CD1c-positive myeloid dendritic cell (primary cell): ENCODE results near the gene ARHGEF17.

ENCODE experiments used
- DNase-seq: peaks from one replicate; pipeline ENCODE4 v3.0.0-alpha.2; 2016; ENCODE audit errors: extremely low spot score

Gene ARHGEF17

DNA sequence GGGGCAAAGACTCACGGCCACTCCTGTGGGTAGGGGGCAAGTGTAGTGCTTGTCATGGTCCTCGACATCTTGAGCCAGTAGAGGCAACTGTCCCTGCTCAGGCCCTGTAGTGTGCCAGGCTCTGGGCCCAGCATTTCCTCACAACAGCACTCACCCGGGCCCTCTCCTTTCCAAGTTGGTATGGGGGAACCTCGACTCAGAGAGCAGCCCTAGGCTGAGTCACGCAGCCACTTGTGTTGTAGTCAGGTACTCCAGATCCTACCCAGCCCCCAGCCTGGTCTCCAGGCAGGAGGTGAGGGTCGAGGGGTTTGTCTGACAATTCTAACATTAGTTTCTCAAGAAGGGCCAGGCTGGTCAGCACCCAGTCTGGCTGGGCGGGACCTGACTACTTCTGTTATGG, 72.3 kb downstream of the ARHGEF17 start:
- DNase-seq = peak; percentile 42

DNA sequence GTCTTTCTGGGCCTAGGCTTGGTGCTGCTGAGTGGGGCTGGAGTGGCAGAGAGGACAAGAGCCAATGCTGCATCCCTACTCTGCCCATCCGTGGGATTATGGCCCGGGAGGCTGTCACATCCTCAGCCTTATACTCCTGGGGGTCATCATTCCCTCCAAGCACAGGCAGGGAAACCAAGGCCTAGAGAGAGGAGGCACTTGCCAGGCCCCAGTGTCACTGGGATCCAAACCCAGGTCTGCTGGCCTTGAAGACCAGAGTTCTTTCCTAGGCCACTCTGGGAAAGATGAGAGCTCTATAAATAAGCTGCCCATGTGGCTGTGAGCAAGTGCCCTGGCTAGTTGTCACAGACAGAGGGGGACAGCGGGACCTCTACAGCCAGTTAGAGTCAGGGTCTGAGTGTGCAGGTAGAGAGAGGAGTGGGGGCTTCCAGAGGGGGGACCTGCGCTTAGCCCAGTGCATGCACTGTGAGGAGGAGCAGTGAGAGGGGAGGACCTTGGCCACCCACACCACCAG, 72.9 kb downstream of the ARHGEF17 start:
- no peak for DNase-seq

DNA sequence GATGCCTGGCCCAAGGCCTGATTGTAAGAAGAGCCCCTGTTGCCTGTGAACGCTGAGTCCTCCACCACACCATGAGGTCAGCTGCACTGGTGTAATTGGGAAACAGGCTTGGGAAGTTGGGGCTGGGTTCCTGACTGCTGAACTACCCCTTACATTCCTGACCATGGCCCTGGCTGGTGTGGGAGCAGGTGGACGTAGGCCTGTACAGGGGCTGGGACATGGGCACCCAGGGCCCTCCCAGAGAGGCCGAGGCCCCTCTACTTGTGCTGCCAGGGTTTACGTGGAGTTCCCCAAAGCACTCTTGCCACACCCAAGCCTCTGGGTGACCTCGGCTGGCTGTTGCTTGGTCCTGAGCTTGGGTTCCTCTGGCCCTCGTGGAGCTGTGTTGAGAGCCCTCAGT, 73.5 kb downstream of the ARHGEF17 start:
- peak; percentile 63 for DNase-seq

DNA sequence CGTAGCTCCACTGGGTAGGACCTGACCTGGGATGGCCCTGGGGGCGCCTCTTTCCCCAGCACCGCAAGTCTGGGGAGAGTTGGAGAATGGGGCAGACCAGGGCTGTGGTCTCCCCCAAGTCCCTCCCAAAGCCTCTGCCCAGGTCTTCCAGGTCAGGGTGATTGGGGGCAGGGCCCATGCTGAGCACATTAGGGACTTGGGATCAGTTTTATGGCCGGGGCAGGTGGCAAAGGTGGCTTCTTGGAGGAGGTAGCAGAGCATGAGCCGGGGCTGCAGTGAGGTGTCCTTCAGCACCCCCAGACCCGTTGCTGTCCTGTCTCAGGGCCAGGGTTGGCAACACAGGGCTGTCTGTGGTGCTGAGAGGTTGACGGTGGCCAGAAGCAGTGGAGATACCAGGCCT, 74.1 kb downstream of the ARHGEF17 start:
- no peak for DNase-seq

DNA sequence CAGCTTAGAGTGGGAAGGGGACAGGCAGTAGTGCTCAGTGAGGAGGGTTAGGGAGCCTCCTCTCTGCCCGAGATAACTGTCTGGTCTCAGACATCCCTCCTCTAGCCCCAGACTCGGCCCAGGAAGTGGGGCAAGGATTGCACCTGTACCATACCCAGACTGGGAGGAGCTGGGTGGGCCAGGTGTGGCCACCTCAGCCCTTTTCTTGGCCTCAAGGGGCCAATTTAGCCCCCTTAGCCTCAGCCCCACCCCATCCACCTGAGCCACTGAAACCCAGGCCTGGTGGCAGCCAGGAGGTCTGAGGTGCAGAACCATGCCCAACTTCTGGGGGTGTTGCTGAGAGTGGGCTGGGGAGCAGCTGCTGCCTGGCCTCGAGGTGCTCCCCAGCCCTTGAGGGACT, 74.7 kb downstream of the ARHGEF17 start:
- DNase-seq = no peak

DNA sequence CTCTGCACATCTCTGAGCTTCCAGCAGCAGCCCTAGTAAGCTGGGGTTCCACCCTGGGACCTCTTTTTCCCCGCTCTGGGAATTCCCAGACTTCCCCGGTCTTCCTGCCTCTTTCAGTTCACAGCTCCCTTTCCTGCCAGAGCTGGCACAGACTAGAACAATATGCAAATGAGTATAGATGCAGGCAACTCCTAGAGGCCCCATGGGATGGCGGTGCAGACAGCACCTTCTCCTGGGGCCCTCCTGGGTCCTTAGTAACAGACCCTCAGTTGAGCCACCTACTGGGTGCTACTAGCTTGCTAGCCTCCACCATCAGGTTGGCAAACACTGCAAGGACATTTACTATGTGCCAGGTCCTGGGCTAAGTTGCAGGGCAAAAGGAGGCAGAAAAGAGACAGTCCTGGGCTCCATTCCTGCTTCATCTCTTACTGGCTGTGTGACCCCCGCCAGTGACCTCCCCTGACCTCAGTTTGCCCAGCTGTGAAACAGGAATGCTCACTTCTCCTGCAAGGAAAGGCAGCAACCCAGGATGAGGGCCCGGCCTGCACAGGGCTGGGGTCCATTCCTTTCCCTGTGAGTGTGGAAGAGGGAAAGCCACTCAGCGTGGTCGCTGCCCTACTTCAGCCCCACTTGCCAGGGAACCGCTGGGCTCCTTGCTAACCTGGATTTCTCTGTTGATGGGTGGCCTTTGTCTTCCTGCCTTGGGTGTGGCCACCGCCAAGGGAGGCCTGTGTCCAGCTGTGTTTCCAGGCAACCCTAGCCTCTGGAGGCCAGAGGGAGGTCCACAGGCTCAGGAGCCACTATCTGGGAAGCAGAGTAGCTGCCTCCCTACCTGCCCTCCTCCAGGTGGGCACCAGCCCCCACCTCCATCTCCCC, 75.4 kb downstream of the ARHGEF17 start:
- DNase-seq = no peak

DNA sequence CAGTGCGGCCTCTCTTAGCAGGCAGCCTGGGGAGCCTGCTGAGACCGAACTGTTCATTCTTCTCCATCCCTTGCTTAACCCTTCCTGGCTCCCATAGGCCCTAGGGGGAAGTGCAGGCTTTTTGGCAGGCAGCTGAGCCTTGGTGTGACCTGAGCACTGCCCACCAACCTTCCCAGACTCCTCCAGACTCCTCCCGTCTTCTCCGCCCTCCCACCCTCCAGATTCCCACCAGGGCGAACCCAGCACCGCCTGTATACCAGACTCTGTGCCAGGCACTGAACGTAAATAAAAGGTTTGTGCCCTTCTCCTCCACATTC, 76.0 kb downstream of the ARHGEF17 start:
- peak; percentile 42 for DNase-seq

DNA sequence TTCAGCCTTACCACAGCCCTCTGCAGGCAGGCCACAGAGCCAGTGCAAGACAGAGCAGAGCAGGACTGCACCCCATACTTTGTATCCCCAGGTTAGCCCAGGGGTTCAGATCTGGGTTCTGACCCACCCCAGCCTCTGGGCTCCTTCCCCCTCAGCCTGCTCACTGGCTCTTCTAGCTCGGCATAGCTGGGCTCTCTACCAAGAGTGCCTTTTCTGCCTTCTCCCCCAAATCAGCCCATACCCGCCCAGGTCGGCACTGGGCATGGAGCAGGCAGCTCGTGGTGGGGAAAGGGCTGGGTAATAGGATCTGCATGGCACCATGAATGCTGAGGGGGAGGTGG, 76.4 kb downstream of the ARHGEF17 start:
- DNase-seq = no peak

DNA sequence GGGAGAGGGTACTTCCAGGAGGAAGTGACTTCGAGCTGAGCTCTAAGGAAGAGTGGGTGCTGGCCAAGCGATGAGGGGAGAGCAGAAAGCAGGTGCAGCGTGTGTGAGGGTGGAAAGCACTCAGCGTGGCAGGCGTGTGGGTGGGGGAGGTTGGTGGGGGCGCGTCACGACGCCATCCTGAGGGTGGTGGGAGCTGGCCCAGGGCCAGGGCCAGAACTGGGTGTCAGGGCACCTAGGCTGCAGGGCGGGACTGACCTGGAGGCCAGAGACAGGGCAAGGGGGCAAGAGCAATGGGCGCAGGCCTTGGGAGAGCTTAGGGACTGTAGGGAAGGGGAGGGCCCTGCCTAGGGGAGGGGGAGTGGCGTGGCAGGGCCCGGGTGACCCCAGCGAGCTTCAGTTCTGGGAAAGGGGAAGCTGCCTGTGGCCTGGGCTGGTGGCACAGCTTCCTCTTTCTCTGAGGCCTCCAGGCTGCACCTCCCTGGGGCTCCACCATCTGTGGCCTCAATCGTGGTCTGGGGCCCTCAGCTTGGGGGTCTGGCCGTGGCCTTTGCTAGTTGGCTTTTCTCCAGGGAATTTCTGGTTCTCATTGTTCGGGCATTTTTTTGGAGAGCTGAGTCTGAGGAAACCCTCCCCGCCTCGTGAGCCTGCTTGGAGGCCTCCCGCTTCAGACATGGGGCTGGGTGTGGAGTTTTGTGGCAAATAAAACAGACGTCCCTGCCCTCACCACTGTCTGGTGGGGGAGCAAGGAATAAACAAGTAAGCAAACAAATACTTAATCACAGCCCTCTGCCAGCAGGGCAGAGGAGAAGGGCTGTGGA, 77.0 kb downstream of the ARHGEF17 start:
- DNase-seq = peak; percentile 93

DNA sequence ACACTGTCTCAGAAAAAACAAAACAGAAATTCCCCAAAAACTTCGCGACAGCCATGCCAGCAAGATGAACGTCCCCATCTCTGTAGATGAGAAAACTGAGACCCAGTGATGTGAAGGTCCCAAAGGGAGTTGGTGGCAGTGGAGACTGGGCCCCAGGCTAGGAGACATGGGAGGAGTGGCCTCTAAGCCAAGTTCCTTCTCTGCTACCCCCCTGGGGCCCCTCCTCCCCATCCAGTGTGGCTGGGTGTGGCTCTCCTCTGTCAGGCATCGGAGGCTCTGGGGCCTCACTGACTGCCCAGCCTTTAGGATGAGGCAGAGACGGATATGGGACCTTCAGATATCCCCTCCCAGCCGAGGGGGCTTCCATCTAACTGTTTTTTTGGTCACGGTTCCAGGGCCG, 77.9 kb downstream of the ARHGEF17 start:
- DNase-seq = peak; percentile 68

DNA sequence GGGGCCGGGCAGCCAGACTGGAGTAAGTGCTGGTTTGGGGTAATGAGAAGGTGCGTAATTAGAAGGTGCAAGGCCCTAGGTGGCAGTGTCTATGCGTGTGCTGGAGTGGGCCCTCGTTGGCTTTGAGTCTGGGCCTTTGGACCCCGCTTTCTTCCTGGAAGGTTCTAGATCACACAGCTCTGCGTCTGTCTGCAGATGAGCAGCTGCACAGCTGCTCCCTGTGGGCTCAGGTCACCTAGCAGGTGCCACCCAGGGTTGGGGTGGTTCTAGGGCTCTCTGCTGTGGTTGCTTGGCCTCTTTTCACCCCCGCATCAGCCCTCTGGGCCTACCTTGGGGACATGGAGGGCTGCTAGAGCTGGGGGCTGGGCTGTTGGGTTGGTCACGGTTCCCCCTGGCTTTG, 78.5 kb downstream of the ARHGEF17 start:
- no peak for DNase-seq

DNA sequence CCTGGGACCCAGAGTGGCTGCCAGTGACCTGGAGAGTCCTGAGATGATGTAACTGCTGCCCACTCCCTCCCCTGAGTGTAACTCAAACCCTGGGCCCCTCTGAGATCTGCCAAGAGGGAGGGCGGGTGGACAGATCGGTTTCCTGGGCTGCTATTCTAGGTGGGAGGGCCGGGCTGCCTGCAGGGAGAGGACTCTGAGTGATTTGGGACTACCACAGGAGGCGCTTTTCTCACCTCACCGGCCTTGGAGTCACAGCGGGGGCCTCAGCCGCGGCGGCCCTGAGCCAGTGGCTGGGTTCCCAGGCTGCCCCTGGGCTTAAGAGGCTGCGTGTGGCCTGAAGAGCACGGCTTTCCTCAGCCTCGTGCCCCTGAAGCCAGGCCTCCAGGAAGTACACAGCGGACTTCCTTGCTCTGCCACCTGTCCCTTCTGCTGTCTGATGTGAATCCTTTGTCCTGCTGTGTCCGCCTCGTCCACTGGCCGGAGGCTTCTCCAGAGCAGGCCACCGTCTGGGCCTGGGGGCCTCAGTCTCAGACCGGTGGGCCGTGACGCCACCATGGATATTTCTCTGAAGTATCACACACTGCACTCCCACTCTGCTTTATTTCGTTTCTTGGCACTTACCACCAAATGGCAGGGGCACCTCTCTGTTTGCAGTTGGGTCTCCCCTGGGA, 79.7 kb downstream of the ARHGEF17 start:
- no peak for DNase-seq

DNA sequence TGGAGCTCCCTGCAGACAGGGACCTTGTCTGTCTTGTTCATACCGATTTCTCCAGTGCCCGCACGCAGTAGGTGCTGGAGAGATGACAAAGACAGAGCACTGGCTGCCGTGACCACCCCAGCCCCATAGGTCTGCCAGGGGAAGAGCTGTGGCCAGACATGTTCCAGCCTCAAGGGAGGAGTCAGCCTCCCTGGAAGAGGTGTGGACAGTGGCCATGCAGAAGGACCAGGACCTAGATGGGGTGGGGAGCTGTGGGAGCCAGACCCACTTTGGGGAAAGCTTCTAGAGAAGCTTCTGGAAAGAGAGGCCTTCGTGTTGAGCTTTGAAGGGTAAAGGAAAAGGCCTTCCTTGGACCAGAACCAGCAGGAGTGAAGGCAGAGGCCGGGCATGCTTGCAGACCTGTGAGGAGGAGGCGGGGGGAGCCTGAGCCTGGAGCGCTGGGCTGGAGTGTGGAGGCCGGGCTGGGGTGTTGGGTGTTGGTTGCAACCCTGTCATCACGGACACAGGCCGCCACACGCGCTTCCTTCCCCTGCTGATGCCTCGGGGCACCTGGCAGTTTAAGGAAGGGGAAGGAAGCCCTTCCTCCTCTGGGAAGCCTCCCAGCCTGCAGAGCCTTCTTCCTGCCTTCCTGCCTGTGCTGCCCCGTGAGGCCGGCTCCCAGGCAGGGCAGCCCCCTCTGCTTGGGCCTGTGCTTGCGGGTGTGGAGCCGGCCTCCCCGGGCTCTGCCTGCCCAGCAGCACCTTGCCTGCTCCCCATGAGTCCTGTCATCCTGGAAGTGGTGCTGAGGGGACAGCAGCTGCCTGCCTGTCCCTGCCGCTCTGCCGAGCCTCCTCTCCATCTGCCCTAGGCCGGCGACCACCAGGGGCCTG, 80.4 kb downstream of the ARHGEF17 start:
- DNase-seq = peak; percentile 63

DNA sequence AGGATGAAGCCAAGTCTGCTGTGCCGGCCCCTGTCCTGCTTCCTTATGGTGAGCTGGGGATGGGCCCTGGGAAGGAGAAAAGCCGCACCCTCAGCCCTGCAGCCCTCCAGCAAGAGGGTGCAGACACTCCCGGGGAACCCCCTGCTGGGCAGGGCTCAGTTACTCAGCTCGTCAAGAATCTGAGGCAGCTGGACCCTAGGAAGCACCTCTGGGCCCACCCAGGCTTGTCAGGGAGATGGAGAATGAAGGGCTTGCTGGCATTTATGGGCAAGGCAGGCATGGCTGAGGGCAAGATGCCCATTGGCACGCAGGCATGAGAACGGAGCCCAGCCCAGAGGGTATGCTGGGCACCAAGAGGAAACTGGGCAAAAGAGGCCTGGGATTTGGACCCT, 81.1 kb downstream of the ARHGEF17 start:
- no peak for DNase-seq

DNA sequence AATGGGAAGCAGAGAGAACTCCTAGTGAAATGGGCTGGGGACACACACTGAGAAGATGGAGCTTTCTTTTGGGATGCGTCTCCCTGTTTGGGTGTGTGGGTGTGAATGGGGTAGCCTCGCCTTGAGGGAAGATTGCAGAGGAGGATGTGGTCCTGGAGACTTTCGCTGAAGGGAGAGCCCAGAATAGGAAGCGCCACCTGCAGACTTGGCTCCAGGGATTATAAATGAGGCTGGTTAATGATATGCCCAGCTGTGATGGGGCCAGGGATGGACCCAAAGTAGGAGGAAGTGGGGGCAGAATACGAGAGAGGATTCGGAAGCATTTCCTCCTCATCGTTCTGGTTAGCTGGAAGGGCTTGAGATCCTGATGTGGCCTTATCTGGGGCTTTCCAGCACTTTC, 81.8 kb downstream of the ARHGEF17 start:
- no peak for DNase-seq

DNA sequence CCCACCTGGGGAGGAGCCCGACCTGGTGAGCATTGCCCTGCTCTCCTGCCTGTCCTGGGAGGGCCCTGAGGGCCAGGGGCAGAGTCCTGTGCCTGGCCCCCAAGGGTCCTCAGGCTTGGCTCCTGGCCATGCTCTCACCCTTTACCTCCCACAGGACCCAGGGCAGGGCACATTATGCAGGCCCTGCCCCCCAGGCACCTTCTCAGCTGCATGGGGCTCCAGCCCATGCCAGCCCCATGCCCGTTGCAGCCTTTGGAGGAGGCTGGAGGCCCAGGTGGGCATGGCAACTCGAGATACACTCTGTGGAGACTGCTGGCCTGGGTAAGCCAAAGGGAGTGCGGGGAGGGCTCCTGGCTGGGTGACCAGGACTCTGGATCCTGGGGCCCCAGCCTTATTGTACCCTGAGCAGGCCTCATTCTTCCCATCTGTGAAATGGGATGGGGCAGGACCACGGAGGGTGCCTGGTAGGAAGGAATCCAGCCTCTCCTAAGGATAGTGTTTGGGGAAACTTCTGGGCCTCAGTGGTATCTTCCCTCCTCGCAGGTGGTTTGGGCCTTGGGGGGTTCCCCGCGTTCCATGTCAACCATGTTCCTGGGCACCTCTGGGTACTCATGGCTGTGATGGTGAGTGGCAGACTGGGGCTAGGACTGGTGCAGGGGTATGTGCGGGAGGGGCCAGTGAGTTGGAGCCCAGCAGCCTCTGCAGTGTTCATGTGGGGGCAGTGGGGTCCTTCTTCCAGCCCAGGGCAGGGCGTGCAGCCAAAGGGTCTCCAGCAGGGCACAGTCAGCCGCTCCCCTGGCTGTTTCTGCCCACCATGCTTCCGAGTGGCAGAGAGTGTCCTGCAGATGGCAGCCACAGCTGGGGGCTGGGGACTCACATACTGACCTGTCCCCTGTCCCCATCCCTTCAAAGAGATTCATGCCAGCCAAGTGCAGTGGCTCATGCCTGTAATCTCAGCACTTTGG, 82.8 kb downstream of the ARHGEF17 start:
- no peak for DNase-seq

DNA sequence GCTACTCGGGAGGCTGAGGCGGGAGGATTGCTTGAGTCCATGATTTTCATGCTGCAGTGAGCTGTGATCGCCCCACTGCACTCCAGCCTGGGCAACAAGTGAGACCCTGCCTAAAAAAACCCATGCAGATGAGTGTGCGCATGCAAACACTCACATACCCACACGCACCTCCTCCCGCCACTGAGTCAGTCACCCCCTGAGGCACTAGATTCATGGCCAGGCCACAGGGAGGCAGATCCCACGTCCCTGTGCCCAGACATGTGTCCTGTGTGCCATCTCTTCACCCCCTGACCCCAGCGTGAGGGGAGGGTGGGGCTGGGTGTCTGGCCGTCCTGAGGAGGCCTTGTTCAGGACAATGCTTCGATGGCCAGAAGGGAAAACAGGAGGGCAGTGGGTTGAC, 83.6 kb downstream of the ARHGEF17 start:
- DNase-seq = no peak

DNA sequence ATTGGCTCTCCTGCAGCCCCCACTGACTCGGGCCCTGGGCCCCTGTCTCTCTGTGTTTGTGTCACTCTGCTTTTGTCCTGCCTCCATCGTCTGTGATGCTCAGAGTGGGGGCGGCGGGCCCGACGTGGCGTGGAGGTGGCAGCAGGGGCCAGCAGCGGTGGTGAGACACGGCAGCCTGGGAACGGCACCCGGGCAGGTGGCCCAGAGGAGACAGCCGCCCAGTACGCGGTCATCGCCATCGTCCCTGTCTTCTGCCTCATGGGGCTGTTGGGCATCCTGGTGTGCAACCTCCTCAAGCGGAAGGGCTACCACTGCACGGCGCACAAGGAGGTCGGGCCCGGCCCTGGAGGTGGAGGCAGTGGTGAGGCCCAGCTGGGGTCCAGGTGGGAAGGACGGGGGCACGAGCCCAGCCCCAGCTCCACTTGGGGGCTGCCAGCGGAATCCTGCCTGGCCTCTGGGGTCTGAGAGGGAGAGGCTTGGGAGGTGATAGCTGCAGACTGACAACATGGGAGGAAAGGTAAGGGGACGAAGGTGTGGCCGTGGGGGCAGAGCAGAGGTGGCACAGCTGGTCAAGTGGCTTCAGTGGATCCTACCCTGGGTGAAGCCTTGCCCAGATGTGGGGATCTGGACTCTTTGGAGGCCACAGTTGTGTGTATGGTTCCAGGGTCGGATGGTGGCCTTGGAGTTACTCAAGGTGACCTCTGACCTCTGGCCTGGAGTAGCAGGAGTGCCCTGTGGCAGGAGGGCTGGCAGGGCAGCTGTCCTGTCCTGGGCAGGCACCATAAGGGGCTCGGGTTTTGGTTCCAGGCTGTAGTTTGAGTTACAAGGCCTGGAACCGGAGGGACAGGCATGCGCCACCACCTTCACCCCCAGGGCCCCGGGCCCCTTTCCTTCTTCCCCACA, 84.3 kb downstream of the ARHGEF17 start:
- DNase-seq = no peak

DNA sequence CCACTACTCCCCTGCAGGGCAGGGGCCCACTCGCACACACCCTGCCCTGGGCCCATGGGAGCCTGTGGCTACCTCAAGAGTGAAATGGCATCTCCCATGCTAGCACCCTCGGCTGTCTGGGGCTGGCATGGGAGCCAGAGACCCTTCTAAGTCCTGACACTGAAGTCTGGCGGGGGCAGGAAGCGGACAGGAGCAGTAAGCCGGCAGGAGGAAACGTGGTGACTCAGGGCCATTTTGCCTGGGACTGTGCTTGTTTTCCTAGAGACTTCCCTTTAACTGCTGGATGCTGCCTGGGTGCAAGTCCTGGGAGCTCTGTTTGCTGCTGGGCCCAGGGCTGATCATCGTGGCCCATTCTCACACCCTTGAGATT, 84.9 kb downstream of the ARHGEF17 start:
- peak; percentile 36 for DNase-seq
